C4-2B (cell line): ENCODE results near the gene KLF2.

Source experiments
- H3K27ac ChIP-seq: fragments of 450-650 bp; 2 replicates; pipeline ENCODE4 v1.5.1; 2017
- ZFX ChIP-seq: fragments of 450-650 bp; IDR thresholded peaks from 2 replicates; pipeline ENCODE4 v1.6.1; 2017
- TF ChIP-seq, protein P1 (sequence below): fragments of 450-650 bp; conservative IDR thresholded peaks from 2 replicates; pipeline ENCODE4 v1.5.1; 2017; ENCODE audit warnings: mild to moderate bottlenecking

KLF2 gene

DNA sequence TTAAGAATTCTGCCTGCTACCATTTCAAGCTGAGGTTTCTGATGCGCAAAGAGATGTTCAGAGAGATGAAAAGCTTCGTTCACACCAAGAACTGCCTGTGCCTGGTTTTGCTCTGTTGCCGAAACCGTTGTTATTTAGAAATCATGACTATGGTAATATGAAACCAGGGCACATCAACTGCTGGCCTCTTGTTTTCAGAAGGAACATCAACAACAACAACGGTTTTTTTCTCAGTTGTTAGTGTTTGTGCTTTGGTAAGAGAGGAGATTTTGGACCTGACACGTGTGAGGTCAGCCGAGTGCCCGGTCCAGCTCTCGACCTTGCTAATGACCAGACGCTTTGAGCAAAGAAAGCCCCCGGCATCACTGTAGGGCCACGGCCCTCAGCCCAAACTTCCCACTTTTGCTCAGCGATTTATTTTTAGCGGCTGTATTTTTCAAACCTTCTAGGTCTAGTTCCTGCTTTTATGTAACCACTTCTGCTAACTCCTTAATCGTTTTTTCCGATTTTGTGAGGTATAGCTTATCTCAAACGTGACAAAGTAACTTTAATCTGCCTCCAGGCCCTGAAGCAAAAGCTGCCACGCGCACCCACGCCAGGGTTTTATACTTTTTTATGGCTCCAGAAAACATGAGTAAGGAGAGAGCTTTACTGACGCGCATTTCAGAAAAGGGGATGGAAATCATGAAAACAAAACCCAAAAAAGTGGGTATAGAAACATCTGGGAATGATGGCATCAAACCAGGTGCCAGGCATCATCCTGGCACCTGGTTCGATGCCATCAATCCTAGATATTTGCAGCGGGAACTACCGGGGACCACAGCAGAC lies 42.0 kb downstream of the KLF2 start:
- TF ChIP-seq, protein P1, sequence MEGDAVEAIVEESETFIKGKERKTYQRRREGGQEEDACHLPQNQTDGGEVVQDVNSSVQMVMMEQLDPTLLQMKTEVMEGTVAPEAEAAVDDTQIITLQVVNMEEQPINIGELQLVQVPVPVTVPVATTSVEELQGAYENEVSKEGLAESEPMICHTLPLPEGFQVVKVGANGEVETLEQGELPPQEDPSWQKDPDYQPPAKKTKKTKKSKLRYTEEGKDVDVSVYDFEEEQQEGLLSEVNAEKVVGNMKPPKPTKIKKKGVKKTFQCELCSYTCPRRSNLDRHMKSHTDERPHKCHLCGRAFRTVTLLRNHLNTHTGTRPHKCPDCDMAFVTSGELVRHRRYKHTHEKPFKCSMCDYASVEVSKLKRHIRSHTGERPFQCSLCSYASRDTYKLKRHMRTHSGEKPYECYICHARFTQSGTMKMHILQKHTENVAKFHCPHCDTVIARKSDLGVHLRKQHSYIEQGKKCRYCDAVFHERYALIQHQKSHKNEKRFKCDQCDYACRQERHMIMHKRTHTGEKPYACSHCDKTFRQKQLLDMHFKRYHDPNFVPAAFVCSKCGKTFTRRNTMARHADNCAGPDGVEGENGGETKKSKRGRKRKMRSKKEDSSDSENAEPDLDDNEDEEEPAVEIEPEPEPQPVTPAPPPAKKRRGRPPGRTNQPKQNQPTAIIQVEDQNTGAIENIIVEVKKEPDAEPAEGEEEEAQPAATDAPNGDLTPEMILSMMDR, result no peak
- no peak for TF ChIP-seq ZFX
- no peak overlapping the region for H3K27ac ChIP-seq

DNA sequence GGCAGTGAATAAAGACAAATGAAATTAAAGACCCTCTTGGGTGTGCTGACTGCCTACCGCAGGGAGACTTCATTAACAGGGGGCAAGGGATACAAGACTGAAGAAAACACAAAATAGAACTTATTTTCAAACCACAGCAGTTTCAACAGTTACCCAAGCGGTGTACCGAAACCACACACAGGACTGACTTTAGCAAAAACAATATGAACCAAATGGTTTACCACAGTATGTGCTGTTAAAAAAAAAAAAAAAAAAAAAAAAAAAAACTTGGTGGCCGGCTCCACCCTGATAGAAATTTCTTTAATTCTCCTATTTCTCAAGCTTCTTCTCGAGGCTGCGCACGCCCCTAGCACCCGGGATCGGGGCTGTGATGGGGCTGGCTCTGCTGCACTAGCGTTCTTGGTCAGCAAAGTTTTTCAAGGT lies 42.6 kb downstream of the KLF2 start:
- H3K27ac ChIP-seq, result no peak overlapping the region
- TF ChIP-seq, protein P1, result no peak
- TF ChIP-seq ZFX, result no peak

DNA sequence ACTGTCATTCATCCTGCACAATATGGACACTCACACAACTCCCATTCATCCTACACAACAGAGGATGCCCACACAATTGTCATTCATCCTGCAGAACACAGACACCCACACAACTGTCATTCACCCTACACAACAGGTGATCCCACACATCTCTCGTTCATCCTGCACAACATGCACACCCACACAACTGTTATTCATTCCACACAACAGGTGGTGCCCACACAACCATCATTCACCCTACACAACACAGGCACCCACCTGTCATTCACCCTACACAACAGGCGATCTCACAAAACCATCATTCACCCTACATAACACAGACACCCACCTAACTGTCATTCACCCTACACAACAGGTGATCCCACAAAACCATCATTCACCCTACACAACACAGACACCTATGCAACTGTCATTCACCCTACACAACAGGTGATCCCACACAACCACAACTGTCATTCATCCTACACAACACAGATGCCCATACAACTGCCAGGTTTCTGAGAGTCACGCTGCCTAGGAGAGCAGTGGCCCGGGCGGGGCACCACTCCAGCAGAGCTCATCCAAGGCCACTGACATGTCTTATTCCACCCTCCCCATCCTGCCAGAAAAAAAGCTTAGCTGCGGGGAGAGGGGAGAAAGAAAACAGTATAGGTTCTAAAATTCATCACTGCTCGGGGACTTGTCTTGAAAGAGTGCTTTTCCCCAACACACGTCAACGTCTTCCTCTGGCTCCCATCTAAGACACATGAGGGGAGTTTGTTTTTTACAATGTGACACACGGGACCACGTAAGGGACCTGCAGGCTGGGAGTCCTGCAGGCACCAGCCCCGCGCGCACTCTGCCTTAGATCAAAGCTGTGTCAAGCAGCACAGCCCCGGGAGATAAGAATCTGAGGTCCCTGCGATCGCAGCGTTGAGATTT lies 44.0 kb downstream of the KLF2 start:
- no peak for TF ChIP-seq ZFX
- TF ChIP-seq, protein P1, result no peak
- no peak overlapping the region for H3K27ac ChIP-seq

DNA sequence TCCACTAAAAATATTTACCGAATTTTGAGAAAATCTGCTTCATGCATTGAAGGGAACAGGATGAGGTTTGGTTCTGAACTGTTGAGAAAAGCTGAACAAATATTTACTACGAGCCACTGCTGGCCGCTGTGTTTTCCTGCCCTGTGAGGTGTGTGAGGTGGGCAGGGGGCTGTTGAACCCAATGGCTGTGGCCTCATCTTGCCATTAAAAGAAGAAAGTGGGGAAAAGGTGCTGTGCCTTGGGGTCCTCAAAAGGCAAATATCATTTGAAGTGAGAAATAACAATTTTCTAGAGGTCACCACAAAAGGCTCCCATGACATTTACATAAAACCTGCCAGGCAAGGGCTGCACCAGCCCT lies 44.7 kb downstream of the KLF2 start:
- no peak overlapping the region for H3K27ac ChIP-seq
- TF ChIP-seq, protein P1, result no peak
- TF ChIP-seq ZFX, result no peak

DNA sequence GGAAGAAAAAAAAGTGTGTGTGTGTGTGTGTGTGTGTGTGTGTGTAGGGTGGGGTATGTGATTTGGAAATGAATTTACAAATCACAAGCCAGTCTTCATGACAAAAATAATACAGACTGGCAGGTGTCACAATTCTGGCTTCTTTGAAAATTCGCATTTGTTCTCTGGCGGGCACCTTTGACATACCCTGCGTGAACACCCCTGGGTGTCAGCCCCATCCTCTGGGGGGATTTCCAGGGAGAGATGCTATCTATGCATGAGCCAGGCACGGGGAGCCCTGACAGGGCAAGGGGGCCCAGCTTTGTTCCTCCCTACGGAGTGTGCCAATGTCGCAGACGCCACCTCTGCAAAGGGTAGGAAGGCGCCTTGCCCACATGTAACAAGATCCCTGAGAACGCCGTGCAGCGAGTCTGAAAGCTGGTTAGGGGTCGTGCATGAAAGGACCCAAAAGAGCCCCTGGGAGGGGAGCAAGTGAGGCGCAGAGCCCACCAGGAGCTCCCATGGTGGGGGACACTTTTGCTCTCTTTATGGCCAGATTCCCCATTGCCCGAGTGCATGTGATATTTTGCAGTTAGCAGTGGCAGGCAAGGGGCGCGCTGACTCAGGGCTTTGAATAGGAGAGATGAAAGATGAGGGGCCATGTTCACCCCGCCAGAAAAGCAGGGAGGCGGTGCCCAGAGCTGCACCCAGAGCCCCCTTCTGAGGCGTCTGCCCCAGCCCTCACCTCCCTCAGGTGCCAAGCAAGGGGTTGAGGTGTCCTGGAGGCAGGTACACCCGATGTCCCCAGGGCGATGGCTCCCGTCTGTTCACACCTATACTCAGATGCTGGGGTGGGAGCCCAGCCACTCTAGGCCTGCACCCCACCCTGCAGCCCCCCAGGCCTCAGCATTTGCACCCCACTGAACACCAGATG lies 45.3 kb downstream of the KLF2 start:
- TF ChIP-seq, protein P1, result no peak
- TF ChIP-seq ZFX, result no peak
- no peak overlapping the region for H3K27ac ChIP-seq

DNA sequence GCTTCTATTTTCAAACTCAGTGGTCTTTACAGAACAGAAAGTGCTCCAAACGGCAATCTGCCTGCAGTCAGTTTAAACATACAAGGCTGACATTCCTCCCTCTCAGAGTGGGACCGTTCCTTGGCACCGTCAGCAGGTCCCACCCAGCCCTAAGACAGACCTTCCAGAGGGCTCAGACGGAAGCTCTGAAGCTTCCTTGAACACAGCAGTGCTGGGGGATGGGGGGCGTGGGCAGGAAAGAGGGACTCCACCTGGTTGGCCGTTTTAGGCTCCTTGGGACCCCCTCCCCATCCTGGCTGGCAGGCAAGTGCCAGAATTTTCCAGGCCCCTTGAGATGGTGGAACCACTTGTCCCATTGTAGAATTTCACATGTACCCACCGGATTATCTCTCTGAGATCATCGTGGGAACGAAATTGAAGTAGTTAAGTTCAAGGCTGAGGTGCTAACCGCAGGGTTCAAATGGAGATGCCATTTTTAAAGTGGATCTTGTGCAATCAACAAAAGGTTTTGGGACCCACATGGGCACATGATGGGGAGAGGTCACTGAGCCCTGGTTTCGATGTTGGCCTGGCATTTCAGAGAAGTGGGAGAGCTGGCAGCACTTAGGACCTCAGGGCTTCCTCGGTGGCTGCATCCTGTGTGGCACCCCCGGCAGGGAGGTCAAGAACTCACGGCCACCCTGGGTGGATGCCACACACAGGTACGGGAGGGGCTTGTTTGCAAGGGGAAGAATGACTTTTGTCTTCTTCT lies 46.2 kb downstream of the KLF2 start:
- TF ChIP-seq, protein P1, result no peak
- no peak for TF ChIP-seq ZFX
- H3K27ac ChIP-seq, result no peak overlapping the region
